Effector CD4-positive, alpha-beta T cell (primary cell): Measurements from ENCODE around the gene TNFAIP8L1.
"Not testable (repeated sequence)": the region's sequence is repeated elsewhere in the genome, so short reads cannot be mapped to it uniquely, and the experiment has no call there.

Experiments used
- DNase-seq: peaks from one replicate; pipeline ENCODE4 v3.0.0-alpha.2; 2020
- total RNA-seq: gene quantifications from one replicate; lab custom pipeline; 2026; lab: John Stamatoyannopoulos, UW

TNFAIP8L1 gene
- 22.9 reads per million, percentile 50 among the genes with 10 or more reads in this experiment for total RNA-seq

DNA sequence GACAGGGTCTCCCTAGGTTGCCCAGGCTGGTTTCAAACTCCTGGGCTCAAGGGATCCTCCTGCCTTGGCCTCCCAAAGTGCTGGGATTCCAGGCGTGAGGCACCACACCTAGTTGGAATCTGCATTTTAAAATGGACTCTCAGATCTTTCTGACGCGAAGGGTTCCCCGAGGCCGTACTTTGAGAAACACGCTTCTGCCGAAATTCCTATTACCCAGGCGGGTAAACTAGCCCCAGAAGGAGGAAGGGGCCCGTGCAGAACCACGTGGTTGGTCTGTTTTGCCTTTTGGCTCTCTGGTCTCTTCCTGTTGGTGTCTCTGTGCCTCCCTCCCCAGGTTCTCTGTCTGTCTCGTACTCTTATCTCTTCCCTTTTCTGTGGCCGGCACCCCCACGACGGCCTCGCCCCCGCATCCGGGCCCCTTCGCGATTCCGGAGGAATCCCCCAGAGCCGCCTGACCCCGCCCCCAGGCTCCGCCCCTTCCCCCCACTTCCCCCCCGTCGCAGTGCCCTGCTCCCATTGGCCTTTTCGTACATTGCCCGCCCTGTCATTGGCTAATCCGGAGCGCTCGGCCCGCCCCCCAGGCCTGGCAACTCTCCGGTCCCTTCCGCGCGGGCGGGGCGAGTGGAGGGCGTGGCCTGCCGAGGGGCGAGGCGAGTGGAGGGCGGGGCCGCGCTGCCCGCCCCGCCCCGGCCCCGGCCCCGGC lies at the start of gene TNFAIP8L1:
TNFAIP8L1 (plus strand) TSS at position 689 of the 703 bp plus-strand sequence. CDS start 12,354 bp downstream, outside the sequence.
- DNase-seq, result peak; percentile 100

DNA sequence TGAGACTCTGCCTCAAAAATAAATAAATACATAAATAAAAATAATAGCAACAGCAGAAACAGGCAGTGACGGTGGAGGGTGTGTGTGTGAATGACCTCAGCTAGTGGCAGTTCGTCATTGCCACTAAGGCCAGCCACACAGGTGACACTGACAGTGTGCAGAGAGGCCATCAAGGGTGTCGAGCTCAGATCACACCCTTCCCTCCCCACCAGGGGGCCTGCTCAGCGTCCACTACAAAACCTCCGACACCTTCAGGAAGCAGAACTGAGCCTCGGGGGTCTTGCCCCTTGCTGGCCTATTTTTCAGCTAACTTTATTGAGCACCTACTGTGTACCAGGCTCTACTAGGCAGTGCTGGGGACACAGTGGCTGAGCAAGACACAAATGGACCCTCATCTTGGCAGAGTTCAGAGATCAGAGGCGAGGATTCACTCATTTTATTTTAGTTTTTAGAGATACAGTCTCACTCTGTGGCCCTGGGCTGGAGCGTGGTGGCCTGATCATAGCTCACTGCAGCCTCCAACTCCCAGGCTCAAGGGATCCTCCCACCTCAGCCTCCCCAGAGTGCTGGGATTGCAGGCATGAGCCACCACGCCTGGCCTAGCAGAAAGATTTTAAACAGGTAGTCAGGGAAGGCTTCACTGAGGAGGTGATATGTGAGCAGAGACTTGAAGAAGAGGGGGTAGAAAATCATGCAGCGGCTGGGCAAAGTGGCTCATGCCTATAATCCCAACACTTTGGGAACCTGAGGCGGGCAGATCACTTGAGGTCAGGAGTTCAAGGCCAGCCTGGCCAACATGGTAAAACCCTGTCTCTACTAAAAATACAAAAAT lies 49.5 kb upstream of the TNFAIP8L1 start:
- DNase-seq, result no peak

DNA sequence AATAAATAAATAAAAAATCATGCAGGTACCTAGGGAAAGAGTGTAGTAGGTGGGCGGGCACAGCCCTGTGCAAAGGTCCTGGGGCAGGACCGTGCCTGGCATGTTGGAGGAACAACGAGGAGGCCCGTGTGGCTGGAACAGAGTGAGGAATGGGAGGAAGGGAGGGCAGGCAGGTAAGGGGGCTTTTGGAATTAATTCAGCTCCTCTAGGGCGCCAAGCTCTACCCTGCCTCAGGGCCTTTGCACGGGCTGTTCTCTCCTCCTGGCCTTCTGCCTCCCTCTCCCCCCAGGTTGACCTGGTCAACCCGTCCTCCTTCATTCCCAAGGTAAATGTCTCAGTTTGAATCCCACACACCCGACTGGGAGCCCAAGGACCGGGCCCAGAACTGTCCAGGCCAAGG lies 48.8 kb upstream of the TNFAIP8L1 start:
- DNase-seq, result no peak

DNA sequence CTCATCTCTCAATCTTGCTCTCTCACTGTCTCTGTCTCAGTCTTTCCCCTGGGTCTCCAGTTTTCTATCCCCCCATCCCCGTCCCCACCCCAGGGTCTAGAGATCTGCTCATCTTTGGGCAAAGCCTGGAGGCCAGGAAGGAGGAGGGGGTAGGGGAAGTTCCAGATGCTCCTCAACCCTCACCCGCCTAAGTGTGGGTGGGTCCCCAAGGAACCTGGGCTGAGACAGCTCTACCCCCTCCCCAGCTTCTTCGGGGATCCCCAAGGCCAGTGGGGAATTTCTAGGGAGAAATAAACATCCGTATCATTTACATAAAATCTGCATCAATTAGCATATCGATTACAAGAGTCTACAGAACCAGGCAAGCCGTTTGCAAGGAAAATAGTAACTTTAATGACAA lies 48.0 kb upstream of the TNFAIP8L1 start:
- DNase-seq, result no peak

DNA sequence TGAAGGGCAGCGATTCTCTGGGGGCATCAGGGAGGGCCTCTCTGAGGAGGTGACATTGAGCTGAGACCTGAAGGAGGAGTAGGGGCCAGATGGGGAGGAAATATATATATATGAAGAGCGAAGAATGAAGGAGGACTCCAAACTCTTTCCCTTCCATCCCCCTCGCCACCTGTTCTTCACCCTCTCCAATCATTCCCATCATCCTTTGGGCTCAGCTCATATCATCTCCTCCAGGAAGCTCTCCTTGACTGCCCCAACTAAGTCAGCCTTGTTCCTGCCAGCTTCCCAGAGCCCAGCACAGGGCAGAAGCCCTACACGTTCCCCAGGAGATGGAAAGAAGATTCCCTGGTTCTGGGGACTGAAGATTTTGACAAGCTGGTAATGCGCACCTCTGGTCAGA lies 46.9 kb upstream of the TNFAIP8L1 start:
- DNase-seq, result no peak

DNA sequence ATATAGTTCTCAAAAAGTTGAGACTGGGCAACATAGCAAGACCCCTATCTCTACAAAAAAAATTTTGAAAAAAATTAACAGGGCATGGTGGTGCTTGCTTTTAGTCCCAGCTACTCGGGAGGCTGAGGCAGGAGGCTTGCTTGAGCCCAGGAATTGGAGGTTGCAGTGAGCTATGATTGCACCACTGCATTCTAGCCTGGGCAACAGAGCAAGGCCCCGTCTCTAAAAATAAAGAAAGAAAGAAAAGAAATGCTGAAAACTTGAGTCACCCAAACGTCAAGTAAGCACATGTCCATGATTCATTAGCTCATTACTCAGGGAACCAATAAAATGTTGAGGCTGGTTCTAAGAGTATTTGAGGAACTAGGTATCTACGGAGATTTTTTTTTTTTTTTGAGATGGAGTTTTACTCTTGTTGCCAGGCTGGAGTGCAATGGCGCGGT lies 45.9 kb upstream of the TNFAIP8L1 start:
- no peak for DNase-seq

DNA sequence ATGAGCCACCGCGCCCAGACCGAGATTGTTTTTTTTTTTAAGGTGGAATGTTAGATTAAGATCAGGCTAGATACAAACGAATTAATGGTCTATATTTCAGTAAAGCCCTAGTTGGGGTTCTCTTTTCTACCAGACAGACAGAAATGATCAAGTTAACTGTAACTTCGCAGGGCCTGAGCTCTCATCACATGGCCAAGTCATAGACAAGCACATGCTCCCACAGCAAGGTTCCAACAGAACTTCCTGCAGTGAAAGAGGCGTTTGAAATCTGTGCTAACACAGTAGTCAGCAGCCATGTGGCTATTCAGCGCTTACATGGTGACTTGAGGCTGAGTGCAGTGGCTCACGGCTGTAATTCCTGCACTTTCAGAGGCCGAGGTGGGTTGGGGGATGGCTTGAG lies 45.1 kb upstream of the TNFAIP8L1 start:
- DNase-seq, result no peak

DNA sequence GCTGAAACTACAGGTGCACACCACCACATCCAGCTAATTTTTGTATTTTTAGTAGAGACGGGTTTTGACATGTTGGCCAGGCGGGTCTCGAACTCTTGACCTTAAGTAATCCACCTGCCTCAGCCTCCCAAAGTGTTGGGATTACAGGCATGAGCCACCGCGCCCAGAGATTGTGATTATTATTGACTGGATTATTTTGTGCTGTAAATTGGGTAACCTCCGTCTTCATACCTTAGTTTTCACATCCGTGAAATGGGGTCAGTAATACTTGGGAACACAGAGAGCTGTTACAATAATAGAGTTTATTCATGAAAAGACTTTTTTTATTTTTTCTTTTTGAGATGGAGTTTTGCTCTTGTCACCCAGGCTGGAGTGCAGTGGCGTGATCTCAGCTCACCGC lies 44.2 kb upstream of the TNFAIP8L1 start:
- not testable (repeated sequence) for DNase-seq

DNA sequence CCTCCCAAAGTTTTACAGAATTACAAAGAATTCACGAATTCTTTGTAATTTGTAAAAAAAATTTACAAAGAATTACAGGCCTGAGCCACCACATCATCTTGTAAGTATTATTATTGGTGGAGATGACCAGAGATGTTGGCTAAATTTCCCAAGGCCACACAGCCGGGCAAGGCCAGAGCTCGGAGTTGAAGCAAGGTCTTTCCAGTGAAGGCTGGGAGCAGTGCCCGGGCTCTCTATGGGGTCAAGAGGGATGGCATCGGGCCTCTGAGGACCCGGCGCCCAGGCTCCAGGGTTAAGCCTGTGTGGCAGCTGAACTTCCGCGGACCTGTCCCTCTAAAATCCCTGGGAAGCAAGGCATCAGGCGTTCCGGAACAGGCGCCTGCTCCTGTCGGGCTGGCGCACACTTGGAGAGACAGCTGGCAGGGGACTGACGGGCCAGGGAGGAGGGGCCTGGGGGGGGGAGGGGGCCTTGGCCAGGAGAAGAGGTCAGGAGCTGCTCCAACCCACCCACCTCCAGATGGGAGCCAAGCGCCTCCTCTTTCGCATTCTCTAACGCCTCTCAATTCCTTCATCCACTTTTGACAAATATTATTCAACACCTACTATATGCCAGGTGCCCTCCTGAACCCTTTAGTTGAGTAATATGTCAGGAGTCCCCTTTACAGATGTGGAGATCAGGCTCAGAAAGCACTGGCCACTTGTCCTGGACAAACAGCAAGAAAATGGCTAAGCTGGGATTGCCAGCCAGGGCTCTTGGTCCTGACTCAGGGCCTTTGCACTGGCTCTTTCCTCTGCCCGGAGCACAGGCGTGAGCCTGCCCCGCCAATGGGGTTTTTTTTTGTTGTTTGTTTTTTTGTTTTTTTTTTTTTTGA lies 43.0 kb upstream of the TNFAIP8L1 start:
- DNase-seq, result no peak

DNA sequence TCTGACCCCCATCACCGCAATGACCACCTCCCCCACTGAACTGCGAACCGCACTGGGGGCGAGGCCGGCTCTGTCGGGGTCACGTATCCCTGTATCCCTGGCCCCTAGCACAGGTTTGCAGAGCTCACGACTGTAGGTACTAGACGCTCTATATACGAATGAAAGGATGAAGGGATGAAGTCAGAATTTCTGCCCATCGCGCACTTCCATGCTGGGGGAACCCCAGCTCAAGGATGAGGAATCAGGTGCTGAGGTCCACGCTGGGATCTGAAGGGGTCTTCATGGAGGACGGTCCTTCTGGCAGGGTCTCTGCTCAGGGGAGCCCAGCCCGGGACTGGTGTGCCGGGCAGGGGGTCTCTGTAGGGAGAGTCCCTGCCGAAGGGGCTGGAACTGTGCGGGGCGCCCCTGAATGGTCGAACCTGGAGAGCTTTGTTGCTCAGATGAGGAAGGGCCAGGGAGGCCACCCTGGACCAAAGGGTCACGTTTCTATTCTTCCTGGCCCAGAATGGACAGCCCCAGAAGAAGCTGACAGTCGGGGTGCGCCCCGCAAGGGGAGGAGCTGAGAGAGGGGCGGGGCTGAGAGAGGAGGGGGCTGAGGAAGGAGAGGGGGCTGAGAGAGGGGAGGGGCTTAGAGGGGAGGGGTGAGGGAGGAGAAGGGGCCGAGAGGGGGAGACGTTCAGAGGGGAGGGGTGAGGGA lies 41.9 kb upstream of the TNFAIP8L1 start:
- no peak for DNase-seq

DNA sequence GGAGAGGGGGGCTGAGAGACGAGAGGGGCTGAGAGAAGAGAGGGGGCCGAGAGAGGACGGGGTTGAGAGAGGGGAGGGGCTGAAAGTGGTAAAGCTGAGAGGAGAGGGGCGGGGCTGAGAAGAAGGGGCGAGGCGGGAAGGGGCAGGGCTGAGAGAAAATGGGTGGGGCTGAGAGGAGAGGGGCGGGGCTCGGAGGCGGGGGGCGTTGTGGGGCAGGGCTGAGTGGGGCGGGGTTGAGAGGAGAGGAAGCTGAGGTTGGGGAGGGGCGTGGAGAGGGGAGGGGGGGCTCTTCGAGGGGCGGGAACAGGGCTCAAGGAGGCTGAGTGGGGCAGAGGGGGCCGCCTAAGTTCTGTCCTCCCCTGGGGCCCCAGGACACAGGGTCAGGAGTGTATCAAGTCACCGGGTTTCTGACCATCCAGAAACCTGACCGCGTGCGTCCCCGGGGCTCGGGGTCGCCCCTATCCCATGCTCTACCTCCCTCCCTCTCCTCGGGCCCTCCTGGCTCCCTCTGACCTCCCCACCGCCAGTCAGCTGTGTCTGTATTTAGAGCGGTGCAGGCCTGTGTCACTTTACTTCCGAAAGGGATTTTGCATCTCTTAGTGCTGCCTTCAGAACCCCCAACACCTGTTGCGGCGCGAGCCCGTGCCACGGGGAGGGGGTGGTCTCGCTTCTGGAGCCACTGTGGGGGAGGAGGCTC lies 41.2 kb upstream of the TNFAIP8L1 start:
- DNase-seq, result no peak

DNA sequence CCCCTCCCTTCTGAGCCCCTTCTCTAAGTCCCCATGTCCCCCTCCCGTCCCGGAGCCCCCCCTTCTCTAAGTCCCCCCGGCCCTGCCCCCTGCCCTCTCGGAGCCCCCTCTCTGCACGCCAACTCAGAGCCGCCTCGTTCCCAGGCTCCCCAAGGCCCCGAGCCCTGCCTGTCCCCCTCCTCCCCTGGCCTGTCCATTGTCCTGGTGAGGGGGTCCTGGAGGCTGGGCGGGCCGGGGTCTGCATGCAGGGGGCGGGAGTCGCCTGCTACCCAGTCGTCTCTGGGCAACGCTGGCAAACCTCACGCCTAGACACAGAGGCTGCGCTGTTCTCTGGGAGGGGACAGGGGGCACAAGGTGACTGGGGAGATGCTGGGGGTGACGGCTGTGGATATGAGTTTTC lies 40.6 kb upstream of the TNFAIP8L1 start:
- no peak for DNase-seq

DNA sequence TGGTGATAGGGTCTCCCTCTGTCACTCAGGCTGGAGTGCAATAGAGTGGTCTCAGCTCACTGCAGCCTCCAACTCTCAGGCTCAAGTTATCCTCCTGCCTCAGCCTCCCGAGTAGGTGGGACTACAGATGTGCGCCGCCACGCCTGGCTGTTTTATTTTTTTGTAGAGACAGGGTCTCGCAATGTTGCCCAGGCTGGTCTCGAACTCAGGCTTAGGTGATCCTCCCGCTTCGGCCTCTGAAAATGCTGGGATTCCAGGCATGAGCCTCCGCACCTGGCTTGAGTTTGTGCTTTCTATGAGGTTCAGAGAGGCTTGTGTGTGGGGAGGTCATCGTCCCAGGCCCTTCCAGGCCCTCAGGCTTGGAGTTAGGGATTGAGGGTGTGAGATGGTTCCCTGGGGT lies 39.2 kb upstream of the TNFAIP8L1 start:
- DNase-seq, result no peak

DNA sequence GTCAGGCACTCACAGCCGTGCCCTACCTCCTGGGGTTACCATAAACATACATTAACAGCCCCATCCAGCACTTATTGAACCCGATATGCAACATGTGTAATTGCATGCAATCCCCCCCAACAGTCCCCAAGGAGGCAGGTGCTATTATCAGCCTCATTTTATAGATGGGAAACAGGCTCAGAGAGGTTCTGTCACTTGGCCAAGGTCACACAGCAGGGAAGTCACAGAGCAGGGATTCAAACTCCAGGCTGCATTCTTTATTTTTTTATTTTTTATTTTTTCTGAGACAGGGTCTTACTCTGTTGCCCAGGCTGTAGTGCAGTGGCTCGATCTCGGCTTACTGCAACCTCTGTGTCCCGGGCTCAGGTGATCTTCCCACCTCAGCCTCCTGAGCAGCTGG lies 38.4 kb upstream of the TNFAIP8L1 start:
- DNase-seq, result no peak

DNA sequence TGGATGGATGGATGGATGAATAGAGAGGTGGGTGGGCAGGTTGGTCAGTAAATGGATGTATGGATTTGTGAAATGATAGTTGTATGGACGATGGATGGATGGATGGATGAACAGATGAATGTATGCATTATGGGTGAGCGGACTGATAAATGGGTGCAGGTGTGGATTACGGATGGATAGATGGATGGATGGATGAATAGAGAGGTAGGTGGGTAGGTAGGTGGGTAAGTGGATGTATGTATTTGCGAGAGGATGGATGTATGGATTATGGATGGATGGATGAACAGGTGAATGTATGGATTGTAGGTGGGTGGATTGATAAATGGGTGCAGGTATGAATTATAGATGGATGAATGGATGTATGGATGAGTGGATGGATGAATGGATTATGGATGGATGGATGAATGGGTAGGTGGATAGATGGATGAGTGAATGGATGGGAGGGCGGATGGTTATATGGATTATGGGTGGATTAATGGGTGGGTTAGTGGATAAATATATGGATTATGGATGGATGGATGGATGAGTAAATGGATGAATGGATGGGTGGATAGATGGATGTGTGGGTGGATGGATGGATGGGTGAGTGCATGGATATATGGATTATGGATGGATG lies 37.0 kb upstream of the TNFAIP8L1 start:
- DNase-seq, result no peak

DNA sequence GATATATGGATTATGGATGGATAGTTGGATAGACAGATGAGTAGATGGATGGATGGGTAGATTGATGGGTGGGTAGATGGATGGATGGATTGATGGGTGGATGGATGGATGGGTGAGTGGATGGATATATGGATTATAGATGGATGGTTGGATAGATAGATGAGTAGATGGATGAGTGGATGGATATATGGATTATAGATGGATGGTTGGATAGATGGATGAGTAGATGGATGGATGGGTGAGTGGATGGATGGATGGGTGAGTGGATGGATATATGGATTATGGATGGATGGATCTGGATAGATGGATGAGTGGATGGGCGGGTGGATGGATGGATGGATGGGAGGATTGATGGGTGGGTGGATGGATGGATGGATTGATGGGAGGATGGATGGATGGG lies 36.4 kb upstream of the TNFAIP8L1 start:
- DNase-seq, result no peak

DNA sequence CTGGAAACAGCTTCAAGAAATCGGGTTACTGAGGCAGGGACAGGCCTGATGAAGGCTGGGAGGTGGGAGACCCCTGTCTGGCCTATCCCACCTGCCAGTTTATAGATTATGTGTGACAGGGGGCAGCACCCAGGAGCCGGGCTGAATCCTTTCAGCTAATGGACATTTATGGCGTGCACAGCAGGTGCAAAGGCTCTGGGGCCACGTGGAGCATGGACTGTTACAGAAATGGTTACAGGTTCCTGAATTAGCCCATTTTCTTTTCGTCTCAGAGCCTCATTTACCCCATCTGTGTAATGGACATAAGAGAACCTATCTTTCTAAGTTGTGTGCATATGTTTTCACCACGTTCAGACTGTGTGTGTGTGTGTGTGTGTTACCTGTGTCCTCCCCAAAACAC lies 34.4 kb upstream of the TNFAIP8L1 start:
- DNase-seq, result no peak

DNA sequence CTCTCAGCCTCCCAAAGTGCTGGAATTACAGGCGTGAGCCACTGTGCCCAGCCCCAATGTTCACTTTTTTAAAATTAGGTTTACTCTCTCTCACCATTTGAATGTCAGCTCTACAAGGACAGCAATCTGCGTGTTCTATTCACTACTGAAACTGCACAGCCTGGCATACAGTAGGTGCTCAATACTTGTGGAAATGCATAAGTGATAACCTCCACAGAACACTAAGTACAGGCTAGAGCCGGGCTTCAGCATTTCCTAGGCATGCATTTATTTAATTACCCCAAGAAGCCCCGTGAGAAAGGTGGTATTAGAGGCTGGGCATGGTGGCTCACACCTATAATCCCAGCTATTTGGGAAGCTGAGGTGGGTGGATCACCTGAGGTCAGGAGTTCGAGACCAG lies 33.1 kb upstream of the TNFAIP8L1 start:
- DNase-seq, result no peak

DNA sequence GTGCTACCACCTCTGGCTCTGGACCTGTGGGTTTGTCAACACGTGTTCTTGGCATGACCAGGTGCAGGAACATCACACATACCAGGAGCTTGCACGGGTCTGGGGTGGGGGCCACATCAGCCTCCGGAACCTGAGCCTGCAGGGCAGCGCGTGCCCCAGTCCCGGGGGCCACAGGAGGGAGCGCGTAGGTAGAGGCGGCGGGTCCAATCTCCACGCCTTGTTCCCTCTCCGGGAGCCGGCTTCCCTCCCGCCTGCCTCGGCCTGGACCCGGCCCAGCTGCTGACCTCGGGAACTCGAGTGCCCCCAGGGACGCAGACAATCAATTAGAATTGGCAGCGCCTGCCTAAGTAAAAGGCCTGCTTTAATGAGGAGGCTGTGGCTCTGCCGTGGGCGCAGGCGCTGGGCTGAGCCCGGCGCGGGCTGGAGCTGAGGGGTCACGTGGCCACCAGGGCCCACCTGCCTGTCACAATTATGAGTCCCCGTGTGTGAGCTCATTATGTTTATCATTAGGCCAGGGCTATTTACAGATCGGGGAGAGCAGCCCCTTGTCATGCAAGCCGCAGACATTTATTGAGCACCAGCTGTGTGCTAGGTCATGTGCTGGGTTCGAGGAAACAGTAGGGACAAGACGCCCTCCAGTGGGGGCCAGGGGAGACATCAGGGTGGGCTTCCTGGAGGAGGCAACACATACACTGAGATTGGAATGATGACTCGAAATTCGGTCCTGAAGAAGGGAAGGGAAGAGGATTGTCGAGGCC lies 32.2 kb upstream of the TNFAIP8L1 start:
- no peak for DNase-seq

DNA sequence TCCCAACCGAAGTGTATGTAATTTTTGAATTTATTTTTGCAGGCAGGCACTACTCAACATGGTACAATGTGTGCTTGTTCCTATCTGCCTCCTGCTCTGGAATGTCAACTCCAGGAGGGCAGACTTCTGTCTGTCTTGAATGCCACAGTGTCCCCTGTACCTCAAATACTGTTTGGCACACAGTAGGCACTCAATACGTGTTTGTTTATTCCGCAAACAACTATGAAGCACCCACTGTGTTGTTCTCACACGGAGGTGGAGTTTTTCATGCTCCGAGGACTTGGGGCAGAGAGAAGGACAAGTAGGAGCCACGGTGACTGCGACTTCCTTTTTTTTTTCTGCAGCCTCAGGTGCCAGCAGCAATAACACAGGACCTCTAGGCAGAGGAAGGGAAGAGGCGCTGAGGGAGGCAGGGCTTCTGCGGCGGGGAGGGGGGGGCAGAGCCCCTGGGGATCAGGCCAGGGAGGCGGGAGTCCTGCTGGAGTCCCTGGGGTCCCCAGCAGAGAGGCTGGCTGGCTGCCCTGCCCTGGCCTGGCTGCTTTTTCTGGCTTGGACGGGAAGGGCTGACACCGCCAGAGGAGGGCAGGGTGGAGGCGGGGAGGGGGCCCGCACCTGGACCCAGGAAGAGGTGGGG lies 29.3 kb upstream of the TNFAIP8L1 start:
- no peak for DNase-seq
